Measurements from ENCODE around the gene UNC119B. TPM values are rescaled to one million over a fixed set of nuclear protein-coding genes. Genes with fewer than 3 reads are reported as not detected.

Gene UNC119B
- total RNA-seq, 4 donors from 2014 or later, result 16.8 to 23.5 (median 18.1) TPM

GRCh38 chr12:120757226-120757742, 47.0 kb downstream of the UNC119B start:
- Histone ChIP-seq H3K4me3 (no peak overlapping the region), H3K4me1 (peaks cover 0 to 5% (median 0%) of the 10 kb centered on the region in 4 donors), H3K27me3 (no peaks in the 10 kb centered on the region), H3K27ac (no peak overlapping the region), H3K9me3 (peaks cover 0 to 5% (median 0%) of the 10 kb centered on the region in 4 donors), H3K36me3 (peaks cover 0 to 16% (median 0%) of the 10 kb centered on the region in 3 donors)
- no peak for DNase-seq
- no peak for TF ChIP-seq POLR2A (IDR thresholded peaks at IDR 0.05)
- TF ChIP-seq, protein P1, sequence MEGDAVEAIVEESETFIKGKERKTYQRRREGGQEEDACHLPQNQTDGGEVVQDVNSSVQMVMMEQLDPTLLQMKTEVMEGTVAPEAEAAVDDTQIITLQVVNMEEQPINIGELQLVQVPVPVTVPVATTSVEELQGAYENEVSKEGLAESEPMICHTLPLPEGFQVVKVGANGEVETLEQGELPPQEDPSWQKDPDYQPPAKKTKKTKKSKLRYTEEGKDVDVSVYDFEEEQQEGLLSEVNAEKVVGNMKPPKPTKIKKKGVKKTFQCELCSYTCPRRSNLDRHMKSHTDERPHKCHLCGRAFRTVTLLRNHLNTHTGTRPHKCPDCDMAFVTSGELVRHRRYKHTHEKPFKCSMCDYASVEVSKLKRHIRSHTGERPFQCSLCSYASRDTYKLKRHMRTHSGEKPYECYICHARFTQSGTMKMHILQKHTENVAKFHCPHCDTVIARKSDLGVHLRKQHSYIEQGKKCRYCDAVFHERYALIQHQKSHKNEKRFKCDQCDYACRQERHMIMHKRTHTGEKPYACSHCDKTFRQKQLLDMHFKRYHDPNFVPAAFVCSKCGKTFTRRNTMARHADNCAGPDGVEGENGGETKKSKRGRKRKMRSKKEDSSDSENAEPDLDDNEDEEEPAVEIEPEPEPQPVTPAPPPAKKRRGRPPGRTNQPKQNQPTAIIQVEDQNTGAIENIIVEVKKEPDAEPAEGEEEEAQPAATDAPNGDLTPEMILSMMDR (IDR thresholded peaks at IDR 0.05), result no peak

DNA sequence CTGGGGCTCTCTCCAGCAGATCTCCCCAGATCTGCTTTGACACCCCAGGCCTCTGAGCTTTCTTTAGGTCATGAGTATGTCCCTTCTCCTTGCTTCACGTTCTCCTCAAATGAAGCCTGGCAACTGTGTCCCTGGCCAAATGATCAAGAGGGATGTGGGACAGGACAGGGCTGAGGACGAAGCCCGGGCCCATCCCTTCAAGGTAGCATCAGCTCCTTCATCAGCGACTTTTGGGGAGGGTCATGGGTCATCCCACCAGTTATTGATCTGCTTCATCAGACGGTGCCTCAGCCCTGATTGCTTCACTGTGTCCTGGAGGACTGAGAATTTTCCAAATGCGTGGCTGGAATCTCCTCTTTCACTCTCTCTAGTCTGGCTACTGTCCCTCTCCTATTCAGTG, 47.7 kb downstream of the UNC119B start:
- Histone ChIP-seq H3K4me1 (peaks cover 0 to 5% (median 0%) of the 10 kb centered on the region in 4 donors), H3K27me3 (no peaks in the 10 kb centered on the region), H3K4me3 (no peak overlapping the region), H3K36me3 (peaks cover 0 to 20% (median 0%) of the 10 kb centered on the region in 3 donors), H3K27ac (no peak overlapping the region), H3K9me3 (peaks cover 0 to 5% (median 0%) of the 10 kb centered on the region in 4 donors)
- TF ChIP-seq, protein P1 (IDR thresholded peaks at IDR 0.05), result no peak
- TF ChIP-seq POLR2A (IDR thresholded peaks at IDR 0.05), result no peak
- no peak for DNase-seq

- no peaks in the 10 kb centered on the region for H3K27me3 ChIP-seq
- TF ChIP-seq POLR2A (IDR thresholded peaks at IDR 0.05), result no peak
- TF ChIP-seq, protein P1 (IDR thresholded peaks at IDR 0.05), result no peak
- H3K9me3 ChIP-seq, result peaks cover 0 to 5% (median 0%) of the 10 kb centered on the region in 4 donors
- DNase-seq, result no peak
- H3K4me1 ChIP-seq, result peaks cover 0 to 5% (median 0%) of the 10 kb centered on the region in 4 donors
- no peak overlapping the region for H3K4me3 ChIP-seq
- H3K27ac ChIP-seq, result no peak overlapping the region
- peaks cover 0 to 30% (median 0%) of the 10 kb centered on the region in 3 donors for H3K36me3 ChIP-seq
Measured at GRCh38 chr12:120758798-120759590, 48.7 kb downstream of the UNC119B start.

DNA sequence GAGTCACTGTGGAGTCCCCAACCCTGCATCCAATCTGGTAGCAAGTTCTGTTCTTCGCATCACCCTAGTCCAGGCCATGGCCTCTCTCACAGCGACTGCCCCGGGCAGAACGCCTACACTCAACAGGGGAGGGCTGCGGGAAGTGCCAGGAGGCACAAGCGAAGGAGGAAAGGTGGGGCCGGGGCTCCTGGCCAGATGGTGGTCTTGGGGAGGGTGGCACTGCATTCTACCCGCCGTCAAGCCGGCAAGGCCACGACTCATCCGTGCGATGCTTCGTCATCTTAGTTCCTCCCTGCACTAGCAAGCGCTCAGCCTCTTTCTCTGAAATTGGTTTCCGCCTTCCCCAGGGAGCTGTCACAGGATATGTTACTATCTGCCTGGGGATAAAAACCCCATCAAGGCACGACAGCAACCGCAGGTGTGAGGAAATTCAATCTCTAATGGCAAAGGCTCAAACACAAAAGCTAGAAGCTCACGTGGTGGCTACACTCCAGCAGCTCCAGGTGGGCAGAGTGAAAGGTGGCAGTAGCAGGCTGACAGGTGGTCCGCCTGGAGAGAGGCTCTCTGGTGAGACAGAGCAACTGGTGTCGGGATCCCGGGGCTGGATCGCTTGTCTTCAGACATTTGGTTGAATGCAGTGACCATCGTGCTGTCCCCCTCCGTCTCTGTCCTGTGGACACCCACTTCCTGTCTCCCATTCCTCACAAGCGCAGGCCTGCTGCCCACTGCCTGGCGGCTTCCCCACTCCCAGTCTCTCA, 49.5 kb downstream of the UNC119B start:
- DNase-seq, result no peak
- Histone ChIP-seq H3K27ac (no peak overlapping the region), H3K36me3 (peaks cover 0 to 38% (median 0%) of the 10 kb centered on the region in 3 donors)

More for the DNA sequence above, 49.5 kb downstream of the UNC119B start:
- Histone ChIP-seq H3K27me3 (no peaks in the 10 kb centered on the region), H3K9me3 (peaks cover 0 to 2% (median 0%) of the 10 kb centered on the region in 4 donors), H3K4me1 (peaks cover 0 to 5% (median 0%) of the 10 kb centered on the region in 4 donors), H3K4me3 (no peak overlapping the region)
- TF ChIP-seq, protein P1 (IDR thresholded peaks at IDR 0.05), result no peak
- no peak for TF ChIP-seq POLR2A (IDR thresholded peaks at IDR 0.05)

Measured in Peyer's patch (tissue), 4 donors.